Heart right ventricle (tissue), 16 donors: Measurements from ENCODE around the gene SYK. TPM values are rescaled to one million over a fixed set of nuclear protein-coding genes. Genes with fewer than 3 reads are reported as not detected.

Experiments used
- ATAC-seq, 8 donors: fragments of 200-7000 bp; cut with Tn5 transposase; one replicate each; pipeline ENCODE4 v1.9.1; 2020; ENCODE audit warnings: mild to moderate bottlenecking in 8 of 8, moderate library complexity in 8 of 8, moderate number of reproducible peaks in 1 of 8
- DNase-seq, 2 donors: peaks; one replicate each; pipeline ENCODE4 v3.0.0-alpha.2; 2020
- H3K27ac ChIP-seq, 10 donors: fragments of 200-600 bp; sonication (generic) in 2 of 10; one replicate each; pipeline versions ENCODE4 v1.5.0 to v1.8.0; 2020 to 2022; ENCODE audit warnings: mild to moderate bottlenecking in 3 of 10
- H3K27me3 ChIP-seq, 7 donors: fragments of 200-600 bp; one replicate each; pipeline ENCODE4 v1.8.0; 2021 to 2022; ENCODE audit warnings: mild to moderate bottlenecking in 2 of 7
- H3K36me3 ChIP-seq, 9 donors: fragments of 200-600 bp; sonication (generic) in 1 of 9; one replicate each; pipeline versions ENCODE4 v1.5.0 to v1.8.0; 2020 to 2022; ENCODE audit warnings: mild to moderate bottlenecking in 2 of 9
- H3K4me1 ChIP-seq, 9 donors: fragments of 200-600 bp; sonication (generic) in 1 of 9; one replicate each; pipeline versions ENCODE4 v1.5.0 to v1.8.0; 2020 to 2022; ENCODE audit warnings: mild to moderate bottlenecking in 4 of 9
- H3K4me3 ChIP-seq, 10 donors: fragments of 200-600 bp; sonication (generic) in 2 of 10; one replicate each; pipeline versions ENCODE4 v1.5.0 to v1.8.0; 2020 to 2022; ENCODE audit warnings: mild to moderate bottlenecking in 7 of 10, moderate library complexity in 2 of 10
- H3K9me3 ChIP-seq, 11 donors: fragments of 200-600 bp in 10 of 11; sonication (generic) in 2 of 11; one replicate each; pipeline versions ENCODE4 v1.5.0 to v1.8.0; 2013 to 2022; ENCODE audit warnings: mild to moderate bottlenecking in 2 of 11, control low read depth in 1 of 11, moderate library complexity in 1 of 11
- CTCF ChIP-seq, 9 donors: fragments of 200-600 bp; sonication (generic) in 2 of 9; IDR thresholded peaks; one replicate each; pipeline versions ENCODE4 v1.5.0 to v1.8.0; 2021 to 2022; ENCODE audit warnings: antibody characterized with exemption in 9 of 9, mild to moderate bottlenecking in 5 of 9, moderate library complexity in 1 of 9
- whole genome bisulfite sequencing, 2 donors: extraction: QIAGEN DNeasy Blood & Tissue Kit; methylation state at CpG; one replicate each; pipeline ENCODE4 v1.1.7; 2013; ENCODE audit warnings: inconsistent platforms in 1 of 2; 5-methylcytosine and 5-hydroxymethylcytosine counted together
- intact Hi-C, 10 donors: fragments of 100-400 bp; cut with DNase I; formaldehyde crosslinking; loops; one replicate each; pipeline versions ENCODE4 v1.11.1 to v1.14.2; 2022
- polyA plus RNA-seq, 2 donors: library from polyadenylated mRNA; stranded (reverse); fragments of 200-250 nt; gene quantifications; one replicate each; pipeline ENCODE4 v1.2.3, GENCODE V29; 2013
- total RNA-seq, 10 donors: library from RNA; stranded (reverse); fragmentation: NEBNext Ultra II Directional in 3 of 10; extraction: Animal tissue kit (Norgen Biotek cat#: 25700) in 3 of 10; gene quantifications; one replicate each; pipeline versions ENCODE4 v1.2.1 to v1.2.4, GENCODE V29; 2021 to 2023
- donor health status: Arrhythmogenic right ventricular cardiomyopathy.
- donor health status: ischemic (EF 13 %, LVEDD 7.1; RV severe dilation, severe dysfunction).
- donor health status: healthy with polysubstance abuse.
- donor health status: DM: no; HTN: yes; CAD: no.
- donor health status: DM: no; HTN: no; CAD: no.
- donor health status: ischemic (EF 25% LVEDD 6.9; RV normal size, moderate dysfunction).
- donor health status: ischemic (EF 25% LVEDD 5.7; RV mildly dilated, moderate dysfunction).
- donor health status: healthy.
- donor health status: DM: yes; HTN: yes; CAD: no.
- donor health status: Ischemic cardiomyopathy.
- donor health status: ischemic (EF 35%, LVEDD 5.7; RV mildly dilated, moderate dysfunction).
- donor health status: nonischemic (EF 11% LVEDD 7.7; RV severe dilation, severe dysfunction).
- donor health status: DM: yes; HTN: yes; CAD: no.
- donor health status: PGD.
- donor health status: ischemic (EF 29% LVEDD 5.4; RV normal size, mild dysfunction).
- donor health status: nonischemic (EF 23%, LVEDD 6.1; RV moderate dilation, normal function).

The SYK gene
- total and polyA plus RNA-seq, 12 donors, result 0.96 to 26.1 (median 2.3) TPM

- WGBS, 2 donors, result 69 to 72% methylated on average over 2 of the region's 2 CpGs
Observed at GRCh38 chr9:90838098-90838497, 36.5 kb downstream of the SYK start.

GRCh38 chr9:90838581-90839154 lies 37.0 kb downstream of the SYK start:
- H3K36me3 ChIP-seq, result no peaks in the 10 kb centered on the region
- no peak overlapping the region for H3K27ac ChIP-seq
- 81 to 82% methylated on average over 6 of the region's 6 CpGs for WGBS, 2 donors
- no peak for TF ChIP-seq CTCF (IDR thresholded peaks at IDR 0.05)
- peaks cover 0 to 35% (median 0%) of the 10 kb centered on the region in 9 donors for H3K4me1 ChIP-seq
- H3K27me3 ChIP-seq, result no peaks in the 10 kb centered on the region
- intact Hi-C loops, result no loop called here
- DNase-seq (no peak), ATAC-seq (no peak)
- H3K9me3 ChIP-seq, result no peaks in the 10 kb centered on the region
- H3K4me3 ChIP-seq, result no peak overlapping the region

More at GRCh38 chr9:90838098-90838497, 36.5 kb downstream of the SYK start:
- Histone ChIP-seq H3K4me3 (no peak overlapping the region), H3K36me3 (no peaks in the 10 kb centered on the region), H3K9me3 (peaks cover 0 to 2% (median 0%) of the 10 kb centered on the region in 11 donors), H3K4me1 (peaks cover 0 to 35% (median 0%) of the 10 kb centered on the region in 9 donors), H3K27me3 (no peaks in the 10 kb centered on the region), H3K27ac (no peak overlapping the region)
- peak in 1 of 9 donors; percentile 20 for TF ChIP-seq CTCF (IDR thresholded peaks at IDR 0.05)
- ATAC-seq (no peak), DNase-seq (no peak)
- intact Hi-C loops, result no loop called here

- no peak overlapping the region for H3K27ac ChIP-seq
Observed at GRCh38 chr9:90839183-90839728, 37.6 kb downstream of the SYK start.

GRCh38 chr9:90840696-90841095 lies 39.1 kb downstream of the SYK start:
- H3K27ac ChIP-seq, result no peak overlapping the region
- no peak overlapping the region for H3K4me3 ChIP-seq
- 76 to 83% methylated on average over 5 of the region's 5 CpGs for WGBS, 2 donors
- H3K27me3 ChIP-seq, result no peaks in the 10 kb centered on the region
- DNase-seq (no peak), ATAC-seq (no peak)
- no peak for TF ChIP-seq CTCF (IDR thresholded peaks at IDR 0.05)
- H3K36me3 ChIP-seq, result peaks cover 0 to 18% (median 0%) of the 10 kb centered on the region in 9 donors
- intact Hi-C loops, result loop anchor here in 1 of 10 donors (10.0 kb wide), 1 partner anchor 64 kb away; no protein-coding TSS in a partner anchor
- peaks cover 0 to 22% (median 0%) of the 10 kb centered on the region in 9 donors for H3K4me1 ChIP-seq
- no peaks in the 10 kb centered on the region for H3K9me3 ChIP-seq

More at GRCh38 chr9:90839183-90839728, 37.6 kb downstream of the SYK start:
- intact Hi-C loops, result no loop called here
- H3K4me3 ChIP-seq, result no peak overlapping the region
- DNase-seq (no peak), ATAC-seq (no peak)
- no peaks in the 10 kb centered on the region for H3K9me3 ChIP-seq
- H3K4me1 ChIP-seq, result peaks cover 0 to 34% (median 0%) of the 10 kb centered on the region in 9 donors
- no peaks in the 10 kb centered on the region for H3K27me3 ChIP-seq
- no peak for TF ChIP-seq CTCF (IDR thresholded peaks at IDR 0.05)
- H3K36me3 ChIP-seq, result peaks cover 0 to 5% (median 0%) of the 10 kb centered on the region in 9 donors
- WGBS, 2 donors, result 75 to 86% methylated on average over 7 of the region's 7 CpGs
